OCI-M1 (cell line): ENCODE results near the gene CCDC177.
"Not testable (repeated sequence)": the region's sequence is repeated elsewhere in the genome, so short reads cannot be mapped to it uniquely, and the experiment has no call there.

Experiments used
- DNase-seq: peaks from one replicate; lab custom pipeline; 2025; lab: John Stamatoyannopoulos, UW

Gene CCDC177

DNA sequence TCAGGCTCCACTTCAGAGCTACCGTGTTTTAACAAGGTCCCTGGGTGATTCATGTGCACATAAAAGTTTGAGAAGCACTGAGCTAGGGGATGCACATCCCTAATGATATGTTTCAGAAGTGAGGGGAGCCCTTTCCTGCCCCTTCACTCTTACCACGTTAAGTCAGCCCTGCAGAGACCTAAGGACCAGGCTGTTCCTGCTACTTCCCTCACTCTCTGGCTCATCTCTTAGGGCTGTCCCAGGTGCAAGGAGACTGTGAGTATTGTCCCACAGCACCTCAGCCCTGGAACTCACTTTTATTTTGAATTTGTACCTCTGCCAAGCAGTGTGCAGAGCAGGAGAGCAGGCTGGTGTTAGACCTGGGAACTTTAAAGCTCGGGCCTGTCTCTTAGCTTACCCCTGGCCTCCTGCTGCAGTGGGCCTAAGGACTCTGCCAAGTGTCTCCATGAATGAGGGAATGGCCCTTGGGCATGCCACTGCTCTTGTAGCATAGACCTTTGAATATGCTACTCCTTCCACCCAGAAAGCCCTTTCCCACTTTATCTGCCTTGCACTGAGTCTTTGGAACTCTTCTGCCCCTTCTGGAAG is 25.7 kb upstream of the CCDC177 start:
- DNase-seq, result no peak

GRCh38 chr14:69599431-69599830 is 24.8 kb upstream of the CCDC177 start:
- DNase-seq, result not testable (repeated sequence)

DNA sequence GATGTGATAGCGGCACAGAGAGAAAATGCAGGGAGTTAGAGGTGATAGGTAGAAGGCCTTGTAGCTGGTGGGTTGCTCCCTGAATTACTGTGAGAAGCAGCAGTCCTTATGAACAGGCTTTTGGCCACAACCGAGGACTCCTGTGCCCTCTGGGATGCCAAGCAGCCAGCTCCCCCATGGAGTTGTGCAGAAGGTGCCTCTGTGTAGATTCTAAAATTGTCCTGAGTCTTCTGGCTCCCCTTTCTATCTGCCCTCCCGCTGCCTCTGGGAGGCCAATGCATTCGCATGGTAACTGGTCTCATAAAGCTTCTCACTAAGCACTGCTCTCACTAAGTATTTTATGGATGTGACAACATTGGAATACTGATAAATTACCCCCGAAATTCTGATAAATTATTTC is 20.7 kb upstream of the CCDC177 start:
- DNase-seq, result no peak

- DNase-seq, result no peak
These were observed 20.2 kb upstream of the CCDC177 start for GRCh38 chr14:69594846-69595245.

GRCh38 chr14:69593018-69593677 is 18.5 kb upstream of the CCDC177 start:
- no peak for DNase-seq

- DNase-seq, result no peak
These were observed 16.6 kb upstream of the CCDC177 start for GRCh38 chr14:69591317-69591716.

GRCh38 chr14:69587389-69587788 is 12.7 kb upstream of the CCDC177 start:
- no peak for DNase-seq

DNA sequence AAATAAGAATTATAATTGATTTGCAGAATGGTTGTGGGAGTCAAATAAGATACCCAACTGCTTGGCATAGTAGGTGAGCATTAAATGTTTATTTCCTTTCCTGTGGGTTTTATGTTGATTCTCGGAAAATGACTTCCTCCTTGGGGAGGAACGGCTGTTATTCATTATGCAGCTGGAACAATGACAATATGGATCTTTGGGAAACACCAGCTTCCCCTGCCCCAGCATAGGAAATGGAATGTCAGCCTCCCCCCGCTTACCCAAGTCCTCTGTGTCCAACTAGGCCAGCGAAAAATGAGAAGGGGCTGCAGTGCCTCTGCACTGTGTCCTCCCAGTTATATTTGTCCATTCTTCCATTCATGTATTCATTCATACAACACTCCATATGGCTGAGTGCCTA is 11.7 kb upstream of the CCDC177 start:
- DNase-seq, result no peak

DNA sequence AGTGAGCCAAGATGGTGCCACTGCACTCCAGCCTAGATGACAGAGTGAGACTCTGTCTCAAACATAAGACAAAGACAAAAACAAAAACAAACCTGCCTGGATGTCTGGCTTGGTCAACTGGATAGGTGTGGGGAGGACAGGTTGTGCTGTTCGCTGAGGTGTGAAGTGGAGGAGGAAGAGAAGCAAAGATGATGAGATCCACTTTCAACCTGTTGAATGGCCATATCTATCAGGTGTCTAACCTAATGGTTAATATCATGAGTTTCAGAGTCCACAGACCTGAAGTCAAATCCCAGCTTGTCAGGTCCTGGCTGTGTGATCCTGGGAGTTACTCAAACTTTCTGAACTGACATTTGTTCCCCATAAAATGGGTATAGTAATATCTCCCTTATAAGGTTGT is 9.7 kb upstream of the CCDC177 start:
- no peak for DNase-seq

DNA sequence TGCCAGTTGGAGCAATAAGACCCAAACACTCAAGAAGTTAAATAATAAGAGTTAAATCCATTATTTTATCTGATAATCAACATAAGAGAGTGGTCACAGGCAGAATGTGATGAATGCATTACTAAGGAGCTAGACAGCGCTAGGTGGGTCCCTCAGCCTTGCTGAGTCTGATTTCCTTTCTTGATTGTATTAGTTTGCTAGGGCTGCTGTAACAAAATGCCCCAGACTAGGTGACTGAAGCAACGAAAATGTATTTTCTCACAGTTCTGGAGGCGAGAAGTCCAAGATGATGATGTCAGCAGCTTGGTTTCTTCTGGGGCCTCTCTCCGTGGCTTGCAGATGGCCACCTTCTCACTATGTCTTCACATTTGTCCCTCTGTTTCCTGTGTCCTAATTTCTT is 8.2 kb upstream of the CCDC177 start:
- DNase-seq, result no peak

- no peak for DNase-seq
These were observed 7.5 kb upstream of the CCDC177 start for GRCh38 chr14:69582212-69582611.

- DNase-seq, result no peak
These were observed 6.8 kb upstream of the CCDC177 start for GRCh38 chr14:69581316-69581935.

- no peak for DNase-seq
These were observed 5.4 kb upstream of the CCDC177 start for GRCh38 chr14:69580009-69580577.

- DNase-seq, result no peak
These were observed 4.8 kb upstream of the CCDC177 start for GRCh38 chr14:69579476-69579875.

GRCh38 chr14:69574954-69575295 is 254 bp upstream of the CCDC177 start:
- no peak for DNase-seq

- no peak for DNase-seq
These were observed 824 bp downstream of the CCDC177 start for GRCh38 chr14:69573831-69574262.

DNA sequence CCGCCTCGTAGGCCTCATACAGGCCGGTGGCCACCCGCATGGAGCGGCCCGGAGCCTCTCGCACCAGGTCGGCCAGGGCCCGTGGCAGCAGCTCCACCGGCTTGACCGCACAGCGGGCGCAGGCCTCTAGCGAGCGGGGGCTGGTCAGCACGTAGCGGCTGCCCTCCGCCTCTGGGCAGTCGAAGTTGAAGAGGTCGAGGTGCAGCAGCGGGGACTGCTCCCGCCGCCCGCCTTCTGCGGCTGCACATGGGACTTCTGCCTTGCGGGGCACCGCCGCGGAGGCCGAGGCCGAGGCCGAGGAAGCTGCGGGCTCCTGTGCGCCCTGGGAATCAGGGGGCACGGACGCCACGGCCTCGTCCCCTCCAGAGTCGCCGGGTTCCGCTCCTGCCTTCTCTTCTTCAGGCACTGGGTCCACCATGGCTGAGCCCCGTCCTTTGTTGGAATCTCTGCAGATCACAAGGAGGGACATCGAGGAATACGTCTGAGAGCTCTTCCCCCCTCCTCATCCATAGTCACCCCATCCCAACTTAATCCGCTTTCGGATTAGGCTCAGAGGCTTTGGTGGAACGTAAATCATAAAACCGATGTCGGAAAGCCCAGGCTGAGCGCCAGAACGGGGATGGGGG is 1.4 kb downstream of the CCDC177 start:
- DNase-seq, result no peak

DNA sequence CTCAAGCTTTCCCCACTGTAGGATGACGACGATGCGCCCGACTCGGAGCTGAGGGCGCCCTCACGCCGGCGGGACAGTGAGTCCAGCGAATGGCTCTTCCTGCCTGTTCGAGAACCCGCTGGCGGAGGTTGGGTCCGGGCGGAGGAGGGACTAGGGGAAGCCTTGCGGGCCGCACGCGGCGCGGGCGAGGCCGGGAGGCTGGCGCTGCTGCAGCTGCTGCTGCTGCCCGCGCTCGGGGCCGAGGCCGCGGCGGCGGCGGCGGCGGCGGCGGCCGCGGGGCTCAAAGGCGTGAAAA is 1.9 kb downstream of the CCDC177 start:
- DNase-seq, result no peak

DNA sequence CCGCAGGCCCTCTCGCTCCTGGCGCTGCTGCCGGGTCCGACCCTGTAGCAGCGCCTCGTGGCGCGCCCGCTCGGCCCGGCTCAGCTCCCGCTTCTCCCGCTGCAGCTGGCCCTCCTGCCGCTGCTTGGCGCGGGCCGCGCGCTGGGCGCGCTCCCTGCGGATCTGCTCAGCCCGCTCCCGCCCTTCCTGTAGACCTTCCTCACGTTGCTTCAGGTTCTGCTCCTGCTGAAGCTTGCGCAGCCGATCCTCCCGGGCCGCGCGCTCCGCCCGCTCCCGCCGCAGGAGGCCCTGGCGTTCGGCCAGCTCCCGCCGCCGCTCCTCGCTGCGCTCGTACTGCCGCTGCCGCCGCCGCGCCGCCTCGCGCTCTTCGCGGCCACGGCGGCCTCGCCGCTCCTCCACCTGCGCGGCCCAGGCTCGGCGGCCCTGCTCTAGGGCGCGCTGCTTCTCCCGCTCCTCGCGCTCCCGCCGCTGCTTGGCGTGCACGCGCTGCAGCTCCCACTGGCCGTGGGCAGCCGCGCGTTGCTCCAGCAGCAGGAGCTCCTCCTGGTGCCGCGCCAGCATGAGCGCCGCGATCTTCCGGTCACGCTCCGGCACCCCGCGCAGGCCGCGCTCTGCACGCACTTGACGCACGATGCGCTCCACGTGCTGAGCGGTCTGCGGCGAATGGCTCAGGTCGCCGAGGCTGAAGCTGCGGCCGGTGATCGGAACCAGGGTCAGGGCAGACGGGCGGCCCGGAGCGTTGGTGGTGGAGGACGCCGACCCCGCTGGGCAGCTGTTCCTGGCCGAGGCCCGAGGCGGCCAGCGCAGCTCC is 2.4 kb downstream of the CCDC177 start:
- no peak for DNase-seq

DNA sequence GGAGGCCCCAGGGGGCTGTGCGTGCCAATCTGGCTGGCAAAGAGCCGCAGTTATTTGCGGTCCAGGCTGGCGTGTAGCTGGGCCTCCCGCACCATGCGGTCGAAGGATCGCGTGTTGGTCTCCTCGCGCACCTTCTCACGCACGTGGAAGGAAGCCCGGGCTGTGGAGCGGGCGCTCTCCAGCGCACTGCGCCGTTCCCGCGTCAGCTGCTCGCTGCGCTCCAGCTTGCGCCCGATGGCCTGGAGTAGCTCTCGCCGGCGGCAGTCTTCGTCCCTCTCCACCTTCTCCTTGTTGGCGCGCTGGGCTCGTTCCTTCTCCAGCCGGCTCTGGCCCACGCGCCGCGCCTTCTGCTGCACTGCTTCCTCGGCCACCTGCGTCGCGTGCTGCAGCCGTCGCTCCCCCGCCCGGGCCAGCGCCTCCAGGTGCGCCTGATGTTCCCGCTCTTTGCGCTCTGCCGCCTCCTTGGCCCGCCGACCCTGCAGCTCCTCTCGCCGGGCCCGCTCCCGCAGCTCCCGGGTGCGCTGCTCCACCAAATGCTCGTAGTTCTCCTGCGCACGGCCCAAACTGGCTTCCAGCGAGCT is 3.1 kb downstream of the CCDC177 start:
- DNase-seq, result no peak

DNA sequence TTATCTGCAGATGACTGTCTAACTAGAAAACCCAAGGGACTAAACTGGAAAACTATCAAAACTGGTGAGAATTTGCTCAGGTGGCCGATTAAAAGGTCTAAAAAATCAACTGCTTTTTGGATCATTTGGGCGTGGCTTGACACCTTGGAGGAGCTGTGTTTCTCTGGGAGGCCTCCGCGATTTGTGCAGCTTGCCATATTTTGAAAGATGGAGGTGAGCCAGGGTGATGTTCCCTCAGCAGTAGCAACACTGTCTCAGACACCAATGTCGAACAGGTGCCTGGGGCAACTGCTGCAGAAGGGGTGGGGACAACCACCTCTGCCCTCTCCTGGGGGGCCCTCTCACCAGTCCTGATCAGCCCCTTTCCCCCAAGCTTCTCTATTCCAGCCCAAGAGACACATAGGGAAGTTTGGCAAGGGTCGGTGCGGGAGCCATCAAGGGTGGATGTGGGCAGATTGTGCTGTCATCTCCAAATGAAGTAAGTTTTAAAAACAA is 3.8 kb downstream of the CCDC177 start:
- DNase-seq, result no peak

GRCh38 chr14:69569859-69570258 is 4.8 kb downstream of the CCDC177 start:
- no peak for DNase-seq
